Calu3 (cell line): ENCODE data around the gene STH. TPM values are rescaled to one million over a fixed set of nuclear protein-coding genes. Genes with fewer than 3 reads are reported as not detected.

Experiments
- BruUV-seq: library from RNA; stranded (reverse); fragments of 400-500 nt; replicated peaks from 2 replicates; lab custom pipeline; 2021; lab: Mats Ljungman, UMichigan
- CTCF ChIA-PET: fragments of 300-600 bp; sonication (Branson Sonifier 250); formaldehyde crosslinking; loops from one replicate; lab custom pipeline; 2022; ENCODE audit warnings: antibody characterized with exemption; lab: Charles Lee
- DNase-seq: peaks from one replicate; pipeline ENCODE4 v3.0.0; 2022
- H3K27ac Mint-ChIP-seq: one replicate; pipeline ENCODE4 v1.8.0; 2022; ENCODE audit warnings: mixed read lengths; ENCODE audit not compliant: unreplicated experiment
- H3K27me3 Mint-ChIP-seq: one replicate; pipeline ENCODE4 v1.8.0; 2022; ENCODE audit warnings: mixed read lengths; ENCODE audit not compliant: unreplicated experiment
- H3K36me3 Mint-ChIP-seq: one replicate; pipeline ENCODE4 v1.8.0; 2022; ENCODE audit warnings: mild to moderate bottlenecking, moderate library complexity, mixed read lengths; ENCODE audit not compliant: insufficient read depth, unreplicated experiment
- H3K4me1 Mint-ChIP-seq: one replicate; pipeline ENCODE4 v1.8.0; 2022; ENCODE audit warnings: mild to moderate bottlenecking, low read depth, mixed read lengths; ENCODE audit not compliant: unreplicated experiment
- H3K4me3 Mint-ChIP-seq: one replicate; pipeline ENCODE4 v1.8.0; 2022; ENCODE audit warnings: mild to moderate bottlenecking, low read depth, moderate library complexity, mixed read lengths; ENCODE audit not compliant: unreplicated experiment
- H3K9me3 Mint-ChIP-seq: one replicate; pipeline ENCODE4 v1.8.0; 2022; ENCODE audit warnings: low read depth, mixed read lengths; ENCODE audit not compliant: unreplicated experiment
- CTCF ChIP-seq: fragments of 200-600 bp; IDR thresholded peaks from one replicate; pipeline ENCODE4 v1.8.0; 2022; ENCODE audit warnings: antibody characterized with exemption; ENCODE audit not compliant: unreplicated experiment
- intact Hi-C: fragments of 100-400 bp; cut with micrococcal nuclease; formaldehyde crosslinking; loops from one replicate; pipeline ENCODE4 v1.10.0; 2022; ENCODE audit not compliant: unreplicated experiment
- total RNA-seq: library from RNA; stranded (reverse); gene quantifications from 2 replicates; pipeline ENCODE4 v1.2.3, GENCODE V29; 2022

STH gene
- total RNA-seq, 1 experiment from 2014 or later, result not detected

DNA sequence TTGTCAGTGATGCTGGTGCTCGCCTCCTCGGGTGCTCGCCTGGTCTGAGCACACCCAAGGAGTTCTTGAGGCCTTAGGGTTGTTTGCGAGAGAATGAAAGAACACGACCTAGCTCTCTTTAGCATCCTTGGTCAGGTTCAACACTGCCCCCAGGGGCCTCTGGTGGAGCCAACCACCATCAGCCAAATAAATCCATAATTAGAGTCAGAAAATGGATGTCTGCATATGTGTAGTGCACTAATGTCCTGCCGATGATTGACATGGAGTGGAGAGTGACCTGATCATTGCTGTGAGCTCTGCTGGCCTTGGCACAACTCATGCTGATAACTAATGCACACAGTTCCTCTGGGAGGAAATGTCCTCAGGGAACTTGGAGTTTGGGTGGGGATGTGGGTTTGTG lies 8.2 kb upstream of the STH start:
- CTCF ChIA-PET, result interaction anchor here (0.7 kb wide), 1 partner anchor 761 kb away, joined by 3 read pairs; no protein-coding TSS in a partner anchor
- H3K36me3 Mint-ChIP-seq, result no peaks in the 10 kb centered on the region
- H3K4me1 Mint-ChIP-seq, result no peaks in the 10 kb centered on the region
- peaks cover 68% of the 10 kb centered on the region for H3K27me3 Mint-ChIP-seq
- no peak overlapping the region for H3K4me3 Mint-ChIP-seq
- intact Hi-C loops, result no loop called here
- TF ChIP-seq CTCF, result no peak
- no peaks in the 10 kb centered on the region for H3K9me3 Mint-ChIP-seq
- no peak overlapping the region for H3K27ac Mint-ChIP-seq
- DNase-seq, result no peak
- BruUV-seq, result no TSS peak

DNA sequence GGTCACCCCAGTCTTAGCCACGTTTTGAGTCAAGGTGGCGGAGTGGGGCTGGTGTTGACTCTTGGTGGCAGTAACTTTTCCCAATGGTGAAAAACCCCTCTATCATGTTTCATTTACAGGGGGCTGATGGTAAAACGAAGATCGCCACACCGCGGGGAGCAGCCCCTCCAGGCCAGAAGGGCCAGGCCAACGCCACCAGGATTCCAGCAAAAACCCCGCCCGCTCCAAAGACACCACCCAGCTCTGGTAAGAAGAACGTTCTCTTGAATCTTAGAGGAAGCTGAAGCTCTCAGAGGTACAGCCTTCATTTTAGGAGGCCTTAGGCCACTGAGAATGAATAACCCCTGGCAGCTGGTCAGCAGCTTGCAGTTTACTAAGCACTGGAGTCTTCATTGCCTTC lies 7.7 kb upstream of the STH start:
- no peak overlapping the region for H3K27ac Mint-ChIP-seq
- peaks cover 64% of the 10 kb centered on the region for H3K27me3 Mint-ChIP-seq
- CTCF ChIA-PET, result interaction anchor here (0.6 to 1.3 kb wide), 3 partner anchors 9 to 762 kb away, joined by 3 read pairs; no protein-coding TSS in a partner anchor
- no peak for TF ChIP-seq CTCF
- no peaks in the 10 kb centered on the region for H3K36me3 Mint-ChIP-seq
- no TSS peak for BruUV-seq
- intact Hi-C loops, result no loop called here
- no peak overlapping the region for H3K4me3 Mint-ChIP-seq
- no peaks in the 10 kb centered on the region for H3K9me3 Mint-ChIP-seq
- H3K4me1 Mint-ChIP-seq, result no peaks in the 10 kb centered on the region
- no peak for DNase-seq

GRCh38 chr17:45992175-45992574 lies 6.9 kb upstream of the STH start:
- Mint-ChIP-seq H3K36me3 (no peaks in the 10 kb centered on the region), H3K4me1 (no peaks in the 10 kb centered on the region), H3K27ac (no peak overlapping the region), H3K4me3 (no peak overlapping the region), H3K27me3 (peaks cover 64% of the 10 kb centered on the region), H3K9me3 (no peaks in the 10 kb centered on the region)
- no TSS peak for BruUV-seq
- CTCF ChIA-PET, result interaction anchor here (0.6 to 1.3 kb wide), 3 partner anchors 9 to 745 kb away, joined by 3 read pairs; no protein-coding TSS in a partner anchor
- intact Hi-C loops, result no loop called here
- no peak for TF ChIP-seq CTCF
- no peak for DNase-seq

DNA sequence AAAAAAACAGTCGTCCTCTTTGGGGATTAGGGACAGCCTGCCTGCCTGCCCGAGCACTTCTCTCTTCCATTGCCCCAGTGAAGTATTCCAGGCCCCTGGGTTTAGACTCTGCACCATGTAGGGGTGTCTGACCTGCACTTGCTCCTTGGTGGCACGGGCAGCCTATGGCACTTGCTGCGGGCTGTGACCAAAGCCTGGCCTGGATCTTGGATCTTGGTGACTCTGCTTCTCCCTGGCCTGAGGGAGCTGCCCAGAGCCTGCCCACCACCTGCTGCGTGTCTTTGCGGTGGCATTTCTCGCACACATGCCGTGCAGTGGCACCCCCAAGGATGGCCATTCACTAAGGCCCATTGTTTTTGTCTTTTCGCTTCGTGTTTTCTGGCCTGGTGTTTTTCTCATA lies 6.1 kb upstream of the STH start:
- Mint-ChIP-seq H3K4me1 (no peaks in the 10 kb centered on the region), H3K4me3 (no peak overlapping the region), H3K9me3 (no peaks in the 10 kb centered on the region), H3K36me3 (no peaks in the 10 kb centered on the region), H3K27ac (no peak overlapping the region), H3K27me3 (peaks cover 58% of the 10 kb centered on the region)
- no TSS peak for BruUV-seq
- TF ChIP-seq CTCF, result no peak
- CTCF ChIA-PET, result interaction anchor here (0.6 to 1.3 kb wide), 2 partner anchors 10 to 745 kb away, joined by 3 read pairs; no protein-coding TSS in a partner anchor
- intact Hi-C loops, result no loop called here
- no peak for DNase-seq
